H1 (cell line): ENCODE results near the gene DDIAS. TPM values are rescaled to one million over a fixed set of nuclear protein-coding genes. Genes with fewer than 3 reads are reported as not detected.

Experiments
- BCL11A ChIP-seq, 2 experiments: IDR thresholded peaks; one replicate each; pipeline ENCODE4 v1.6.1; 2011; ENCODE audit warnings: low read depth in 2 of 2, low read length in 2 of 2, mild to moderate bottlenecking in 2 of 2
- RXRA ChIP-seq: IDR thresholded peaks from 2 replicates; pipeline ENCODE4 v1.6.1; 2011; ENCODE audit warnings: low read depth, mild to moderate bottlenecking, low read length, moderate library complexity; ENCODE audit not compliant: insufficient read depth
- SRF ChIP-seq: IDR thresholded peaks from 2 replicates; pipeline ENCODE4 v1.6.1; 2011; ENCODE audit warnings: mild to moderate bottlenecking, low read depth, low read length, moderate library complexity
- polyA plus RNA-seq, 7 experiments: library from polyadenylated mRNA; depleted of rRNA in 3 of 7; stranded (reverse) in 5 of 7; unstranded in 2 of 7; fragments of >200 nt in 5 of 7; fragments of 200-250 nt in 2 of 7; gene quantifications; 1 replicate in 5 of 7; 2 replicates in 1 of 7; 4 replicates in 1 of 7; pipeline versions ENCODE4 v1.2.1 to v1.2.3, GENCODE V29; 2011 to 2013; ENCODE audit warnings: missing spikeins in 2 of 7, mixed read lengths in 2 of 7
- total RNA-seq: library from RNA; stranded (reverse); fragmentation: NEBNext Ultra II Directional; extraction: Animal tissue kit (Norgen Biotek cat#: 25700); gene quantifications from 2 replicates; pipeline ENCODE4 v1.2.1, GENCODE V29; 2021
- TF ChIP-seq, protein P1 (sequence below): IDR thresholded peaks from 2 replicates; pipeline ENCODE4 v1.6.1; 2011; ENCODE audit warnings: low read length, improper control_type of control experiment

DDIAS gene
- total and polyA plus RNA-seq, 2 of the 8 experiments (the other 6 are each of a cell fraction or from before 2014, with no cell fraction given) = 11.6 to 25.7 TPM

DNA sequence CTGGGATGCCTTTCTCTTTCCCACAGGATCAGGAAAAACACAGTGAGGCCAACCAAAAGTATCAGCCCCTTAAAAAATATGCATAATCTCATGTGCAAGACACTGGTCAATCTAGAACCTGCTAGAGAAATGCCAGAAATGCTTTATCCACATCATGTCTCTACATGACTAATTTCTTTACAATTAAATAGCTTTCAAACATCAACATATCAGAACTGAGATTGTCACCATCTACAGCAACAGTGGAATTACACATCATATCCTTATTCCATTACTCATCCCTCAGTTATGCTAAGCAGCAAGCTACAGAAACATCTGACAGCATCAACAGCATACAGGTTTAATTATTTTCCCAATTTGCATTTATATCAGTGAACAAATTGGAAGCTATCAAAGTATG lies 78.8 kb downstream of the DDIAS start (continued):
- TF ChIP-seq, protein P1, sequence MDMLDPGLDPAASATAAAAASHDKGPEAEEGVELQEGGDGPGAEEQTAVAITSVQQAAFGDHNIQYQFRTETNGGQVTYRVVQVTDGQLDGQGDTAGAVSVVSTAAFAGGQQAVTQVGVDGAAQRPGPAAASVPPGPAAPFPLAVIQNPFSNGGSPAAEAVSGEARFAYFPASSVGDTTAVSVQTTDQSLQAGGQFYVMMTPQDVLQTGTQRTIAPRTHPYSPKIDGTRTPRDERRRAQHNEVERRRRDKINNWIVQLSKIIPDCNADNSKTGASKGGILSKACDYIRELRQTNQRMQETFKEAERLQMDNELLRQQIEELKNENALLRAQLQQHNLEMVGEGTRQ = no peak
- TF ChIP-seq SRF = no peak
- no peak for TF ChIP-seq BCL11A (IDR thresholded peaks at IDR 0.05; ENCODE audit: low read depth in 2 of 2, low read length in 2 of 2)
- TF ChIP-seq RXRA = no peak
